ENCODE data around the gene ADAMTS12. TPM values are rescaled to one million over a fixed set of nuclear protein-coding genes. Genes with fewer than 3 reads are reported as not detected.

Gene ADAMTS12
- total RNA-seq, 2 experiments from 2014 or later: not detected

GRCh38 chr5:33504570-33504969, 387.2 kb downstream of the ADAMTS12 start:
- ChIA-PET POLR2A (no interaction called here), CTCF (ENCODE audit: unreplicated experiment) (no interaction called here)
- no peak overlapping the region for H3K4me3 ChIP-seq (ENCODE audit: low read depth, low read length, poor library complexity, severe bottlenecking)
- no TSS peak for BruUV-seq (replicated peaks)
- TF ChIP-seq CTCF (conservative IDR thresholded peaks at IDR 0.05; ENCODE audit: low read length) (no peak), EZH2phosphoT487 (IDR thresholded peaks at IDR 0.05; ENCODE audit: borderline replicate concordance, low read depth, low read length) (no peak)
- H3K79me2 ChIP-seq (ENCODE audit: insufficient read depth, low read depth, low read length): no peaks in the 10 kb centered on the region
- no peak overlapping the region for H2AFZ ChIP-seq (ENCODE audit: low read length)
- DNase-seq (ENCODE audit: low spot score): no peak
- H4K20me1 ChIP-seq (ENCODE audit: insufficient read depth, low read length): no peaks in the 10 kb centered on the region
- H3K4me2 ChIP-seq (ENCODE audit: low read length): no peak overlapping the region
- no peaks in the 10 kb centered on the region for H3K9me2 ChIP-seq (ENCODE audit: insufficient read depth, low read length)
- no peaks in the 10 kb centered on the region for H3K9me3 ChIP-seq (ENCODE audit: low read length)
- intact Hi-C loops (cut with micrococcal nuclease; ENCODE audit: unreplicated experiment): no loop called here
- H3K4me1 ChIP-seq (ENCODE audit: insufficient read depth, low read length, poor library complexity, severe bottlenecking): no peaks in the 10 kb centered on the region
- no peak overlapping the region for H3K27ac ChIP-seq (ENCODE audit: low read depth, low read length, poor library complexity, severe bottlenecking)
- H3K36me3 ChIP-seq (ENCODE audit: insufficient read depth, low read length): no peaks in the 10 kb centered on the region

- Histone ChIP-seq H3K9me3 (ENCODE audit: low read length) (no peaks in the 10 kb centered on the region), H3K4me1 (ENCODE audit: insufficient read depth, low read length, poor library complexity, severe bottlenecking) (no peaks in the 10 kb centered on the region), H3K4me2 (ENCODE audit: low read length) (no peak overlapping the region), H3K36me3 (ENCODE audit: insufficient read depth, low read length) (no peaks in the 10 kb centered on the region), H3K27ac (ENCODE audit: low read depth, low read length, poor library complexity, severe bottlenecking) (no peak overlapping the region), H4K20me1 (ENCODE audit: insufficient read depth, low read length) (no peaks in the 10 kb centered on the region), H3K9me2 (ENCODE audit: insufficient read depth, low read length) (no peaks in the 10 kb centered on the region), H3K4me3 (ENCODE audit: low read depth, low read length, poor library complexity, severe bottlenecking) (no peak overlapping the region), H3K79me2 (ENCODE audit: insufficient read depth, low read depth, low read length) (no peaks in the 10 kb centered on the region), H2AFZ (ENCODE audit: low read length) (no peak overlapping the region)
- no peak for DNase-seq (ENCODE audit: low spot score)
- POLR2A ChIA-PET: no interaction called here
- BruUV-seq (replicated peaks): no TSS peak
- CTCF ChIA-PET (ENCODE audit: unreplicated experiment): interaction anchor here (0.6 kb wide), 1 partner anchor 86 kb away, joined by 3 read pairs; no protein-coding TSS in a partner anchor
- intact Hi-C loops (cut with micrococcal nuclease; ENCODE audit: unreplicated experiment): no loop called here
- no peak for TF ChIP-seq EZH2phosphoT487 (IDR thresholded peaks at IDR 0.05; ENCODE audit: borderline replicate concordance, low read depth, low read length)
- TF ChIP-seq CTCF (conservative IDR thresholded peaks at IDR 0.05; ENCODE audit: low read length): no peak
Measured at GRCh38 chr5:33501899-33502298, 389.9 kb downstream of the ADAMTS12 start.

- no peak overlapping the region for H3K4me3 ChIP-seq (ENCODE audit: low read depth, low read length, poor library complexity, severe bottlenecking)
- POLR2A ChIA-PET: no interaction called here
- H3K79me2 ChIP-seq (ENCODE audit: insufficient read depth, low read depth, low read length): no peaks in the 10 kb centered on the region
- H3K4me2 ChIP-seq (ENCODE audit: low read length): no peak overlapping the region
- no peaks in the 10 kb centered on the region for H3K9me3 ChIP-seq (ENCODE audit: low read length)
- H3K9me2 ChIP-seq (ENCODE audit: insufficient read depth, low read length): no peaks in the 10 kb centered on the region
- H3K27ac ChIP-seq (ENCODE audit: low read depth, low read length, poor library complexity, severe bottlenecking): no peak overlapping the region
- no TSS peak for BruUV-seq (replicated peaks)
- no peaks in the 10 kb centered on the region for H3K36me3 ChIP-seq (ENCODE audit: insufficient read depth, low read length)
- H4K20me1 ChIP-seq (ENCODE audit: insufficient read depth, low read length): no peaks in the 10 kb centered on the region
- DNase-seq (ENCODE audit: low spot score): no peak
- H2AFZ ChIP-seq (ENCODE audit: low read length): no peak overlapping the region
- TF ChIP-seq CTCF (conservative IDR thresholded peaks at IDR 0.05; ENCODE audit: low read length) (no peak), EZH2phosphoT487 (IDR thresholded peaks at IDR 0.05; ENCODE audit: borderline replicate concordance, low read depth, low read length) (no peak)
- H3K4me1 ChIP-seq (ENCODE audit: insufficient read depth, low read length, poor library complexity, severe bottlenecking): no peaks in the 10 kb centered on the region
- intact Hi-C loops (cut with micrococcal nuclease; ENCODE audit: unreplicated experiment): no loop called here
- CTCF ChIA-PET (ENCODE audit: unreplicated experiment): no interaction called here
Measured at GRCh38 chr5:33501260-33501659, 390.5 kb downstream of the ADAMTS12 start.

Measured in OCI-LY7 (cell line).